Dermis microvascular lymphatic vessel endothelial cell (primary cell): ENCODE results near the gene ARL4D. TPM values are rescaled to one million over a fixed set of nuclear protein-coding genes. Genes with fewer than 3 reads are reported as not detected.
"Not testable (repeated sequence)": the region's sequence is repeated elsewhere in the genome, so short reads cannot be mapped to it uniquely, and the experiment has no call there.

Source experiments
- DNase-seq, 2 donors: peaks; one replicate each; pipeline versions ENCODE4 v3.0.0 to v3.0.0-alpha.2; 2010; ENCODE audit warnings: low read depth in 2 of 2
- total RNA-seq: library from RNA; depleted of rRNA; stranded (reverse); fragments of >200 nt; gene quantifications from 2 replicates; pipeline ENCODE4 v1.2.1, GENCODE V29; 2014

ARL4D gene
- total RNA-seq, 1 donor from 2014 or later: 0.77 TPM

GRCh38 chr17:43395165-43395564, 3.6 kb upstream of the ARL4D start:
- DNase-seq: no peak

DNA sequence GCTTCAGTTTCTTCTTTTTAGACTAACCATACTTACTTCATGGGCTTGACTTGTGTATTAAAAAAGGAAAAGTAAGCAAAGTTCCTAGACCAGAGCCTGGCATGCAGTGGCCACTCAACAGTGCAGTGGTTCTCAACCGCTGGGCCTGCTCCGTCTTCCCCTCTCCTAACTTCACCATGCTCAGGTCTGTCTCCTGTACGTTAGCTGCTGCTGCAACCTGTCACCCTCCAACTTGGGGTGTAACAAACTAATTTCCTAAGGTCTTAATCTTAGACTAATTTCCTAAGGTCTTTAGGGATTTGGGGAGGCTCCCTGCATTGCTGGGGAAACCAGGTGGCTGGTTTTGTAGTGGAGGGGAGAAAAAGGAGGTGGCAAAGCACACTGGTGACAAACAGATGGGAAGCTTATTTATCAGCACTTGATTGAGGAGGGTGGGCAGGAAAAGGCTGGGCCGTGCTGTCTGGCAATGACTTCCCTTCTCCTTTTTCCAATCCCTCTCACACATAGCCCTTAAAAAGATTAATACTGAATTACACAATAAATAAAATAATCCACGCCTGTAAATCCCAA, 2.2 kb upstream of the ARL4D start:
- DNase-seq: no peak

GRCh38 chr17:43399839-43400328, 1.1 kb downstream of the ARL4D start:
- DNase-seq: no peak

DNA sequence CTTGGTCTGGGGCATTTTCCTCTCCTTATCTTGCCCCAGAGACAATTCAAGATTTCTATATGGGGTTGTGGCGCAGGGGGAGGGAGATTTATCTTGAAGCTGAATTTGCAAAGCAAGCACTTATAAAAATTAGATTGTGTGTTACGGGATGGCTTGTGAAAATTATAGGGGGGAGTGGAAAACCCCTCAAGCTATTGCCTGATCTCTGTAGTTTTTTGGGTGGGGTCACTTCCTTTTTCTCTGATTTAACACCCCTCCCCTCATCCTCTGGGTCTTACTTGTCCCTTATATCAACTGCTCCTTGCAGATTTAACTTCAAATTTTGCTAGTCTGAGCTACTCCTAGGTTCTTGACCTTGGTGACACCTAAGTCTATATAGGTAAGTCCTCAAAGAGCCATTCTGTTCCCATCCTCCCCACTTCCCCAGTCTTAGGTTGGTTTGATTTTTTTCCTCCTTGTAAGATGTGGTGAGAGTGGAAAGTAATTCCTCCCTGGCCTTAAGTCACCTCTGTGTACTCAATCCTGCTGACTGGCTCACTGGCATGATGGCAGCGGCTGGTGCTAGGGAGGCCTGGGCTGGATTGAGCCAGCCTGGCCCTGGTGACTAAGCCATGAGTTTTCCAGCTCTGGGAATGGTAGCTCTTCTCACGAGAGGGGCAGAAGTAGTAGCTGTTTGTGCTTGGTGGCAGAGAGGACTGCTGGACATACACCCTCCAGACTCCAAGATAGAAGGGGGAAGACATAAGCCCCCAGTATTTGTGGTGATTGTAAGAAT, 2.3 kb downstream of the ARL4D start:
- no peak for DNase-seq

DNA sequence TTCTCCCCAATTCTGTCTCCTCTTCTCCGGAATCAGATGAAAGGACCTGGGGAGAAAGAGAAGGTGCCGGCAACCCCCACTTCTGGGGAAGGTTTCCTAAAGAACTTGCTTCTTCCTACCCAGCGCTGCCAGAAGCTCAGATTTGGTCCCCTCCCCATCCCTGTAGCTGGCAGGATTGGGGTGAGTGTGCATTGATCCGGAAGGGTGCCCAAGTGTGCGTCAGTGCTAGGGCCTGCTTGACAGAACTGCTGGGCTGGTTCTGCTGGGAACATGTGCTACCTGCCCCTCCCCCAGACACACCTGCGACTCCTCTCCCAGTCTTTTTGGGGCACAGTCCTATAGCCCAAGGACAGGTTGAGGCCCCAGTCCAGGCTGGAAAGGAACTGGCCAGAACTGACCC, 3.3 kb downstream of the ARL4D start:
- DNase-seq: no peak

DNA sequence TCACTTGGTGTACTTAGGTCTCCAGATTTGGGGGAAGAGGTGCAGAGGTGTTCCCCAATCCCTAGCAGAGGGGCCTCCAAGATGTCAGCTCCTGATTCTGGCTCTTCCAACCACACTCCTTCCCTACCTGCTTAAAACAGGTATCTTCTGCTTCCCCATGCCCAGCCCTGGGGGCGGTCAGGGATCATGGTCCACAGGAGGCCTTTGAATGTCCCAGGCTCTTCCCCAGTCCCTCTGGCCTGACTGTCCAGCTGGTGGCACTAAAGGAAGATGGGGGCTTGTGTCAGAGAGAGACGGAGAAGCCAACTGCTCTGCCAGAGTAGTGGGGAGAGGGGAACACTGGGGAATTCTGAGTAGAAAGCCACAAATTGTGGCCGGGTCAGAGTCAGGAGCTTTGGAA, 3.8 kb downstream of the ARL4D start:
- DNase-seq: no peak

DNA sequence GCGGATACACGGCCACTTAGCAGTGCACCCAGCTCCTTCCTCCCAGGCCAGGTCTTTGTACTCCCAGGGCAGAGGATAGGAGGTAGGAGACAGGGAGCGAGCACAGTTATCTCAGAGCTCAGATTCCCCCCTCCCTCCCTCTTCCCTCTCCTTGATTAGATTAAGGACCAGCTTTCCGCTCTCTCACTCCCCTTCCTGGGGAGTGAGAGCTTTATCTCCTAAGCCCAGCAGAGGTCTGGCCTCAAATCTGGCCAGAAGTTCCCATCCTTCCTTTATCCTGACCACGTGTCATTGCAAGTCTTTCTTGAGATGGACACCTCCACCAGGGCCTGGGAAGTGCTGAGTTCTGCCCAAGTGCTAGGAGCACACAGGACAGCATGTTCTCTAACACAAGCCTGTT, 5.1 kb downstream of the ARL4D start:
- DNase-seq: no peak

GRCh38 chr17:43405861-43406260, 7.1 kb downstream of the ARL4D start:
- no peak for DNase-seq

- no peak for DNase-seq
Observed at GRCh38 chr17:43406676-43407645, 8.2 kb downstream of the ARL4D start.

DNA sequence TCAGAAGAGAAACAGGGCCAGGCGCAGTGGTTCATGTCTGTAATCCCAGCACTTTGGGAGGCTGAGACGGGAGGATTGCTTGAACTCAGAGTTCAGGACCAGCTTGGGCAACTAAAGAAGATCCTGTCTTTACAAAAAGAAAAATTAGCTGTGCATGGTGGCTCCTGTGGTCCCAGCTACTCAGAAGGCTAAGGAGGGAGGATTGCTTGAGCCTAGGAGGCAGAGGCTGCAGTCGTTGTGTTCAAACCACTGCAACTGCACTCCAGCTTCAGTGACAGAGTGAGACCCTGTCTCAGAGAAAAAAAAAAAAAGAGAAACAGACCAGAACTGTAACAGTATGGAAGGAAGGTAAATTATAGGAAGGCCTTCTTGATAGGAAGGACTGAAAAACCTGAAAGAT, 10.3 kb downstream of the ARL4D start:
- no peak for DNase-seq

DNA sequence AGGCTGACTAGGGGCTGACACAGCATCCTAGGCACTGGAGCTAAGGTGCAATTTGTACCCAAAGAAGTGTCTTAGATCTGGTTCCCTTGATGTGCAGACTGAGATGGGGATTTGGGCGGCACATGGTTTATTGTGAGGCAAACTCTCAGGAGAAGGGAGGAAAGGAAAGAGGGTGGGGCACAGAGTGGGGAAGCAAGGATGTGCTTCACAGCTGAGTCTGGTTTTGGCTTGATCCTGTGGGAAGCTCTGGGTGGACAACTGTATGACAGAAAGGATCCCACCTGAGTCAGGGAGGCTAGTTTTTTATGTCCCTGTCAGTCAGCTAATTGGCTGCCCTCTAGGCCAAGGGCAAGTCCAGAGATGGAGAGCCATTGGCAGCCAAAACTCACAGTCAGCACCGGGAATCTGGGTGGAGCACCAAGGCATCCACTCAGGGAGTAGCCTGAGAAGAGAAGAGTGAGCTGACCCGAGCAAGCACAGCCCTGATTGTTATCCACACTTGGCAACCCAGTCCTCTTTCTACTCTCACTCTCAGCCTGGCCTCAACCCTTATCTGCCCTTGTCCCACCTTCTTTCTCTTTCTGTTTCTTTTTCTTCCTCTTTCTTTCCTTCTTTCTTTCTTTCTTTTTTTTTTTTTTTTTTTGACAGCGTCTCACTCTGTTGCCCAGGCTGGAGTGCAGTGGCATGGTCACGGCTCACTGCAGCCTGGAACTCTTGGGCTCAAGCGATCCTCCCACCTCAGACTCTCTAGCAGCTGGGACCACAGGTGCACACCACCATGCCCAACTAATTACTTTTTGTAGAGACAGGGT, 12.0 kb downstream of the ARL4D start:
- no peak for DNase-seq

DNA sequence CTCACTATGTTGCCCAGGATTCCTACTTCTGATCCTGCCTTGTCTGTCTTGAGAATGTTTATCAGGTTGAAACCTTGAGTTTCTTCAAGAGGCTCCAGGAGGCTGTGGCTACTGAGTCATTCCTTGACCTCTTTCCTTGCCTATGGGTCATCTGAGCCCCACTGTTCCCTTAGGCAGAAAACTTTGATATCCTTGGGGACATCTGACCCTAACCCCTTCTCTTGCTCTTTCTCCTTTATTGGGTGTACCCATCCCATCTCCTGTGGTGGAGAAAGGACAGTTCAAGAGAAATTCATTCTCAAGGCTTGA, 12.5 kb downstream of the ARL4D start:
- DNase-seq: no peak

DNA sequence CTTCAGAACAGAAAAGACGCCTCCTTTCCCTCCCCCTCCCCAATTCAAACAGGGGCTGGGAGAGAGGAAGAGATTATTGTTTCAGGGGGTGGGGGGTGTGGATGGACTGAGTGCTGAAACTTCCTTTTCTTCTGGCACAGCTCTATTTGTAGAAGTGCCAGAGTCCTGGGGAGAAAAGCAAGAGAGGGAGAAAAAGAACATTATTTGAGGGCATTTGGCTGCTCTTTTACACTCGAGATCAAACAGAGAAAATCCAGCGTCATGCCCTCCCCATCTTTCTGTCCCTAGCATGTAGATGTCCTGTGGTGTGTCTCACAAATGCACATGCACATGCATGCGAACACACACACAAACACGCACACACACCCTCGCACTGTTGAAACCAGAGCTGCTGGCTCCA, 13.0 kb downstream of the ARL4D start:
- DNase-seq: no peak

- DNase-seq: no peak
Observed at GRCh38 chr17:43412166-43412565, 13.4 kb downstream of the ARL4D start.

DNA sequence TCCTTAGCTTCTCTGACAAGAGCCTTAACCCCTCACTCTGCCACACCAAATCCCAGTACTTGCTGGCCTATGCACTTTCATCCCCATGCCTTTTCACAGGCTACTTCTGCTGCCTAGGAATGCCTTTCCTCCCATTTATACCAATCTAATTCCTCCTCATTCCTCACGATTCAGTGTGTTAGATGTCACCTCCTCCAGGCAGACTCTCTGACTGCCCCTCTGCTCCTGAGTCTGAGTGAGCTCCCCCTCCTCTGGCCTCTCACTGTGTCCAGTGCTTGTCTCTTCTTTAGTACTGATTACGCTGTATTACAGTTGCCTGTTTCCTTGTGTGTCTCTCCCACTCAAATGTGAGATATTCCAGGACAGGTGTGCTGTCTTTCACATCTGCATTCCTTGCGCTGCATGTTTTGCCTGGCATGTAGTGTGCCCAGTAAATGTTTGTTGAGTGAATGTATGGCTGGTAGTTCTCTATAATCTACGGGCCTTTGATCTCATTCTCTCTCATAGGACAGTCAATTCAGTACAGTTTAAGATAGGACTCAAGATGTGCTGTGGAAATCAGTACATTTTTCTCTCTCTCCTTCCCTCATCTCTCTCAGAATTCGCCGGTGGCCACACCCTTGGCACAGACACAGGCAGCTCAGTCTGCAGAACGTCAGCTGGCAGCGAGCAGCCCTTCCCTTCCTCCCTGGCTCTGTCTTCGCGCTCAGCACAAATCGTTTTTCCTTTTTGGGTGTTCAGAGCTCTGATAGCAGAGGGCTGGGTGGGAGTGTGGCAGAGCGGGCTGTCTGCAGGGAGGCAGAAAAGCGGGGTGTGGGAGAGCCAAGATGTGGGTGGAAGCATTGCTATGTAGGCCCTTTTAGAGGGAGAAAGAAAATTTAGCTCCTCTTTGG, 18.5 kb downstream of the ARL4D start:
- DNase-seq: no peak

- DNase-seq: peak in 1 of 2 donors; percentile 28
Observed at GRCh38 chr17:43418441-43419374, 19.9 kb downstream of the ARL4D start.

GRCh38 chr17:43419375-43419882, 20.6 kb downstream of the ARL4D start:
- DNase-seq: not testable (repeated sequence)

DNA sequence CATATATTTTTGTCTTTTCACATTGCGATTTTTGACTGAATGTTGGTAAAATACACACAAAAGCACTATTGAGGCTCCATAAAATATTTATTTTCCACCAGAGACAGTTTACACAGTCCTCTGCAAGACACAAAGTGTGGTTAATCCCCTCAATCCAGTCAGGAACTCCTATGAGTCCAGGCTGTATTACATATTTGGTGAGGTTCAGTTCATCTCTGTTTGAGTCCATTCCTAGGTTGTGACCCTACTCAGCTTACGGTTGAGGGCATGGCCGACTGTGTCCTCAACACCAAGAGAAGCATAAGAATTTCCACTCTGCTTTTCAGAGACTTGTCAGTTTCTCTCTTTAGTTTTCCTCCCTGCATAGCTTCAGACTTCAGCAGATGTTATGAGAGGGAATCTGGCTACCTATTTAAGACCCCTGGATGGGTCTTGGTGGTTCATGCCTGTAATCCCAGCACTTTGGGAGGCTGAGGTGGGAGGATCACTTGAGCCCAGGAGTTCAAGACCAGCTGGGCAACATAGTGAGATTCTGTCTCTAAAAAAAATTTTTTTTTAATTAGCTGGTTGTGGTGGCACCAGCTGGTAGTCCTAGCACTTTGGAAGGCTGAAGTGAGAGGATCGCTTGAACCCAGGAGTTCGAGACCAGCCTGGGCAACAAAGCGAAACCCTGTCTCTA, 25.1 kb downstream of the ARL4D start:
- no peak for DNase-seq
